ENCODE measurements around the gene HOMER2.
"Not testable (repeated sequence)": the region's sequence is repeated elsewhere in the genome, so short reads cannot be mapped to it uniquely, and the experiment has no call there.

Gene HOMER2

GRCh38 chr15:82952158-82953081, at the start of gene HOMER2:
Gene HOMER2 (minus strand): TSS chr15:82952720. CDS start chr15:82952535, 185 bp downstream.
- no peak for DNase-seq (ENCODE audit: low read depth in 2 of 3, low spot score in 1 of 3)

GRCh38 chr15:83000672-83001031, 48.1 kb upstream of the HOMER2 start:
- DNase-seq (ENCODE audit: low read depth in 2 of 3, low spot score in 1 of 3) = not testable (repeated sequence)

- DNase-seq (ENCODE audit: low read depth in 2 of 3, low spot score in 1 of 3) = peak in 1 of 3 donors; percentile 32
Observed at GRCh38 chr15:82999905-83000671, 47.6 kb upstream of the HOMER2 start.

- DNase-seq (ENCODE audit: low read depth in 2 of 3, low spot score in 1 of 3) = no peak
Observed at GRCh38 chr15:82999426-82999825, 46.9 kb upstream of the HOMER2 start.

GRCh38 chr15:82995938-82996337, 43.4 kb upstream of the HOMER2 start:
- DNase-seq (ENCODE audit: low read depth in 2 of 3, low spot score in 1 of 3) = no peak

- DNase-seq (ENCODE audit: low read depth in 2 of 3, low spot score in 1 of 3) = no peak
Observed at GRCh38 chr15:82995076-82995475, 42.6 kb upstream of the HOMER2 start.

- no peak for DNase-seq (ENCODE audit: low read depth in 2 of 3, low spot score in 1 of 3)
Observed at GRCh38 chr15:82993144-82993543, 40.6 kb upstream of the HOMER2 start.

- no peak for DNase-seq (ENCODE audit: low read depth in 2 of 3, low spot score in 1 of 3)
Observed at GRCh38 chr15:82992436-82992998, 40.0 kb upstream of the HOMER2 start.

GRCh38 chr15:82986442-82986780, 33.9 kb upstream of the HOMER2 start:
- peak in 2 of 3 donors; percentile 5 to 12 for DNase-seq (ENCODE audit: low read depth in 2 of 3, low spot score in 1 of 3)

GRCh38 chr15:82985688-82986441, 33.3 kb upstream of the HOMER2 start, which contains the start of gene RAMAC:
Gene RAMAC (plus strand): TSS chr15:82986210. CDS start chr15:82989019, 2,809 bp downstream.
- peak; percentile 85 to 88 (median 87) for DNase-seq (ENCODE audit: low read depth in 2 of 3, low spot score in 1 of 3)

- DNase-seq (ENCODE audit: low read depth in 2 of 3, low spot score in 1 of 3) = no peak
Observed at GRCh38 chr15:82980981-82981380, 28.5 kb upstream of the HOMER2 start.

GRCh38 chr15:82979726-82980125, 27.2 kb upstream of the HOMER2 start:
- no peak for DNase-seq (ENCODE audit: low read depth in 2 of 3, low spot score in 1 of 3)

GRCh38 chr15:82978438-82978837, 25.9 kb upstream of the HOMER2 start:
- no peak for DNase-seq (ENCODE audit: low read depth in 2 of 3, low spot score in 1 of 3)

GRCh38 chr15:82977076-82977475, 24.6 kb upstream of the HOMER2 start:
- DNase-seq (ENCODE audit: low read depth in 2 of 3, low spot score in 1 of 3) = no peak

- DNase-seq (ENCODE audit: low read depth in 2 of 3, low spot score in 1 of 3) = no peak
Observed at GRCh38 chr15:82972990-82973389, 20.5 kb upstream of the HOMER2 start.

- no peak for DNase-seq (ENCODE audit: low read depth in 2 of 3, low spot score in 1 of 3)
Observed at GRCh38 chr15:82971218-82971984, 18.9 kb upstream of the HOMER2 start.

- DNase-seq (ENCODE audit: low read depth in 2 of 3, low spot score in 1 of 3) = no peak
Observed at GRCh38 chr15:82970696-82971095, 18.2 kb upstream of the HOMER2 start.

GRCh38 chr15:82970078-82970686, 17.7 kb upstream of the HOMER2 start:
- no peak for DNase-seq (ENCODE audit: low read depth in 2 of 3, low spot score in 1 of 3)

GRCh38 chr15:82969353-82969752, 16.8 kb upstream of the HOMER2 start:
- no peak for DNase-seq (ENCODE audit: low read depth in 2 of 3, low spot score in 1 of 3)

GRCh38 chr15:82968066-82968465, 15.5 kb upstream of the HOMER2 start:
- no peak for DNase-seq (ENCODE audit: low read depth in 2 of 3, low spot score in 1 of 3)
